ENCODE results near the gene KCNG4.
A peak's percentile ranks its signal among the peaks of the same experiment; 100 is the strongest.

The KCNG4 gene

DNA sequence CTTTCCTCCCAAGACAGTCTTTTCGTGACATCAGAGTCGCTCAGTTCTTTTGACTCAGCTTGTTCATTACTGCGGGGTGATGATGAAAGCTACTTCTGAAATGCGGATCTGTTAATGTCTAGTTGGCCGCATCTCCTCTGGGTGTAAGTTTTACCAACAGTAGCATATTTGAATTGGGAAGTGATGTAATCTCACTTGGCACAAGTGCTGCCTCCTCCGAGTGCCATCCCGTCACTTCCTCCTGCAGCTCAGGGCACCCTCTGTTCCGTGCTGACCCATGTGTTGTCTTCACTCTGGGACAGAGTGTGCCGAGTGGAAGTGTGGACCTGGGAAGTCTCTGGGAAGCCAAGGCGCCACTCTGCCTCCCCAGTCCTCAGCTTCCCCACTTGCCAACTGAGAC, 40.0 kb downstream of the KCNG4 start:
- DNase-seq, result no peak

GRCh38 chr16:84199097-84199496, 40.7 kb downstream of the KCNG4 start:
- DNase-seq, result no peak

DNA sequence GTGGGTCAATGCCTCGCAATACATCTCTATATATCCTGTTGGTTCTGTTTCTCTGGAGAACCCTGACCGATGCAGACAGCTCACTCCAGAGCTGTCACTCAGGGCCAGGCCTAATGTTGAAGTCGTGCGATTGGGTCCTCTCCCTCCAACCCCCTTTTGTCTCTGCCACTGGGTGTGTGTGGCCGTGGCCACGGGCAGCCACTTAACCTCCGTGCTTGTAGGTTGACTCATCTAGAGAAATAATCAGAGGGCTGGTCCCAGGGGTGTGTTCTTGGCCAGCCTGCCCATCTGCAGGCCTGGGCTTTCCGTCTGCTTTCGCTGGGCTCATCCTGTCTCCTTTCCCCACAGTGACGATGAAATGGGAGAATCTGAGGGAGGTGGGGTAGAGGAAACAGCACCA, 41.4 kb downstream of the KCNG4 start:
- no peak for DNase-seq

GRCh38 chr16:84197466-84198128, 42.2 kb downstream of the KCNG4 start:
- no peak for DNase-seq

- DNase-seq, result no peak
Observed at GRCh38 chr16:84196727-84197394, 43.0 kb downstream of the KCNG4 start.

DNA sequence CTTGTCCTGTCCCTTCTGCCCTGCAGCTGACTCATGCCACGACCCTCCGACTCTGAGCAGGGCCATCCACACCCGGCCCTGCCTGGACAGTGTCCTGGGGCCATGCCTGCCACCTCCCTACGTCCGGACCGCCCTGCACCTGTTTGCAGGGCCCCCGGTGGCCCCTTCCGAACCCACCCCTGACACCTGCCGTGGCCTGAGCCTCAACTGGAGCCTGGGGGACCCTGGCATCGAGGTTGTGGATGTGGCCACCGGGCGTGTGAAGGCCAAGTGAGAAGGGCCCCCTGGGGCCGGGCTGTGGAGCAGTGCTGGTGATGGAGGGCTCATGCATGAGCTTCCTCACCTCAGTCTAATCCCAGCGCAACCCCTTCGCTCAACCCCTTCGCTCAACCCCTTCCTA, 43.7 kb downstream of the KCNG4 start:
- DNase-seq, result no peak

- DNase-seq, result no peak
Observed at GRCh38 chr16:84195201-84196093, 44.4 kb downstream of the KCNG4 start.

DNA sequence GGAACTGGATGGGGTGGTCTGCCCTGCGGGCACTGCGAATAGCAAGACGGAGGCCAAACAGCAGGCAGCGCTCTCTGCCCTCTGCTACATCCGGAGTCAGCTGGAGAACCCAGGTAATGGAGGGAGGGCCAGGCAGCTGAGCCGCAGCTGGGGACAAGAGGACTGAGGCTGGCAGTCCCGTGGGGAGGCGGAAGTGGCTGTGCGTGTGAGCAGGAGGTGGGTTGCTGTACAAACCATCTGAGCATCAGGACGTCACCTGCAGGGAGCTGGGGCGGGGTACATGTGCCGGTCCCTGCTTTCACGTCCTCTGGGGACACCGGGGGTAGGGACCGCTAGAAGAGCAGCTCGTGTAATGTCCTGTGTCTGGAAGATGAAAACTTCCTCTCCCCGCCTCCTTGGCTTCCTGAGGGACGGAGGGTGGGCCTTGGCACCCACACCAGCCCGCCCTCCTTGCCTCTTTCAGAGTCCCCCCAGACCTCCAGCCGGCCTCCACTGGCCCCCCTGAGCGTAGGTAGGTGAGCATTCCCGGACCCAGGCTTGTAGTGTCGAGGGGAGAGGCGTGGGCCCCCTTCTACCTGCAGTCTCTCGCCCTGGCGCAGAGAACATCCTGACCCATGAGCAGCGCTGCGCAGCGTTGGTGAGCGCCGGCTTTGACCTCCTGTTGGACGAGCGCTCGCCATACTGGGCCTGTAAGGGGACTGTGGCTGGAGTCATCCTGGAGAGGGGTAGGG, 45.2 kb downstream of the KCNG4 start:
- DNase-seq, result peak in 2 of 4 experiments; percentile 18 to 20

GRCh38 chr16:84194018-84194417, 45.8 kb downstream of the KCNG4 start:
- no peak for DNase-seq

- no peak for DNase-seq
Observed at GRCh38 chr16:84193480-84193879, 46.3 kb downstream of the KCNG4 start.

- DNase-seq, result no peak
Observed at GRCh38 chr16:84191466-84191865, 48.3 kb downstream of the KCNG4 start.

- DNase-seq, result no peak
Observed at GRCh38 chr16:84190731-84191388, 49.0 kb downstream of the KCNG4 start, which contains the start of gene ADAD2. Gene ADAD2 (plus strand): TSS chr16:84191157. CDS start chr16:84191231, 74 bp downstream.

DNA sequence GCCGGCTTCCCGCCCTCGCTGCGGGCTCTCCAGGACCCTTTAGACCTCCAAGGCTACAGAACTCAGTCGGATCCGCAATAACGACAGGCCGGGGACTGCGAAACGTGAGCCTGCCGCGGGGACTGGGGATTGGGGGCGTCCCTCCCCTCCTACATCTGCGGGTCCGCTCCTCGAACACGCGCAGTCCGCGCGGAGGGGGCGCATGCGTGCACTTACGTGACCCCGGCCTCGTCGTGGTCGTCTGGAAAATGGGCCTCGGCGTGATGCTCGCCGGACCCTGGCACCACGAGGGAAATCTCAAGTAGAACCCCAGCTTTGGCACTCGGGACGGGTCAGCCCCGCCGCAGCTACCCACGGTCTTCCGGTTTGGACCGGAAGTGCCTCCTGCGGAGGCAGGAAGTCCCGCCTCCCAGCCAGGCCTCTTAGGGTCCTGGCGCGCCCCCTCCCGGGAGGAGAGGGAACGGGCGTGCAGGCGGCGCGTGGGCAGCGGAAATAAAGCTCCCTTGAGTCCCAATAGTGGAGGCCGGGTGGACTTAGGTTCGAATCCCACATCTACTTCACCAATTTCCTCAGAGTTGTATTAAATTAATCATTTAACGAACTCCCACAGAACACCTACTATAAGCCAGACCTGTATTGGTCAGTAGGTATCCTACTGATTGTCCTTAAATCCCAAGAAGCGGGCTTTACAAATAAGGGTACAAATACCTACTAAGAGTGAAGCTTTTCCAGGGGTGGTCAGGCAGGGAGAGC, 53.0 kb downstream of the KCNG4 start, which contains the start of gene TAF1C:
TSS of gene TAF1C (minus strand) at position 373 of the 753 bp plus-strand sequence. CDS start 2,069 bp downstream, outside the sequence.
- peak; percentile 84 to 88 (median 87) for DNase-seq

DNA sequence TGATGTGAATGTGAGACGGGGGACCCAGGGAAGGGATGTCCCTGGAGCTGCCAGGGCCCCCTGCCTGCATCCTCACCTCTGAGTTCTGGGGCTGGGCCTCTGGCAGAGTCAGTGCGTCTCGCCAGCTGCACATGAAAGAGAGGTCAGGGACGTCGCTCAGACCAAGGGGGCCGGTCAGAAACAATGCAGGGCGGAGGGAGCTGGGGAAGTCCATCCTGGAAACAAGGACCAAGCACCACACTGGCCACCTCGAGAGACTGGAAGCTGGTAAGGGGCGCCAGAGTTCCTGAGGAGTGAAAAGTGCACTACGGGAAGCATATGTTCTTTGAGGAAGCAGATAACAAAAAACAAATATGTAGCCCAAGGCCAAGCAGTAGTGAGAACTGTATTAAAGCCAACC, 55.0 kb downstream of the KCNG4 start:
- DNase-seq, result no peak

GRCh38 chr16:84183911-84184591, 55.8 kb downstream of the KCNG4 start:
- no peak for DNase-seq

GRCh38 chr16:84183572-84183875, 56.3 kb downstream of the KCNG4 start:
- DNase-seq, result no peak

- DNase-seq, result no peak
Observed at GRCh38 chr16:84182680-84183571, 56.9 kb downstream of the KCNG4 start.

GRCh38 chr16:84182104-84182503, 57.7 kb downstream of the KCNG4 start:
- no peak for DNase-seq

GRCh38 chr16:84181144-84181915, 58.5 kb downstream of the KCNG4 start:
- DNase-seq, result no peak
